Skin of body (tissue), 2 donors: Measurements from ENCODE around the gene FGD3. TPM values are rescaled to one million over a fixed set of nuclear protein-coding genes. Genes with fewer than 3 reads are reported as not detected.
A peak's percentile ranks its signal among the peaks of the same experiment; 100 is the strongest.
"Not testable (repeated sequence)": the region's sequence is repeated elsewhere in the genome, so short reads cannot be mapped to it uniquely, and the experiment has no call there.

ENCODE experiments used
- DNase-seq: peaks from one replicate; lab custom pipeline; 2025; lab: John Stamatoyannopoulos, UW
- total RNA-seq: library from RNA; depleted of rRNA; stranded (reverse); fragments of >200 nt; gene quantifications from one replicate; pipeline ENCODE4 v1.2.3, GENCODE V29; 2014

Gene FGD3
- 5.9 TPM for total RNA-seq

- DNase-seq = no peak
Observed at GRCh38 chr9:92947268-92948037, at the start of gene FGD3. Gene FGD3, plus strand, starts transcription at chr9:92947523. Its CDS starts 28,734 bp downstream, at chr9:92976257.

GRCh38 chr9:92905137-92905536 lies 42.2 kb upstream of the FGD3 start:
- DNase-seq = not testable (repeated sequence)

GRCh38 chr9:92911511-92912475 lies 35.5 kb upstream of the FGD3 start:
- no peak for DNase-seq

- no peak for DNase-seq
Observed at GRCh38 chr9:92917176-92917800, 30.0 kb upstream of the FGD3 start.

- DNase-seq = no peak
Observed at GRCh38 chr9:92920437-92920836, 26.9 kb upstream of the FGD3 start.

GRCh38 chr9:92931606-92932005 lies 15.7 kb upstream of the FGD3 start:
- no peak for DNase-seq

GRCh38 chr9:92934321-92934720 lies 13.0 kb upstream of the FGD3 start:
- no peak for DNase-seq

GRCh38 chr9:92938025-92938424 lies 9.3 kb upstream of the FGD3 start:
- DNase-seq = peak; percentile 45

- peak; percentile 70 for DNase-seq
Observed at GRCh38 chr9:92941861-92942260, 5.5 kb upstream of the FGD3 start.

GRCh38 chr9:92942688-92943616 lies 4.4 kb upstream of the FGD3 start:
- DNase-seq = peak; percentile 61

- DNase-seq = no peak
Observed at GRCh38 chr9:92944921-92945320, 2.4 kb upstream of the FGD3 start.

GRCh38 chr9:92945796-92946195 lies 1.5 kb upstream of the FGD3 start:
- DNase-seq = no peak

GRCh38 chr9:92948038-92948534 lies 763 bp downstream of the FGD3 start:
- no peak for DNase-seq

GRCh38 chr9:92948632-92949031 lies 1.3 kb downstream of the FGD3 start:
- no peak for DNase-seq

GRCh38 chr9:92949266-92949982 lies 2.1 kb downstream of the FGD3 start:
- no peak for DNase-seq

- DNase-seq = no peak
Observed at GRCh38 chr9:92950359-92950955, 3.1 kb downstream of the FGD3 start.

- no peak for DNase-seq
Observed at GRCh38 chr9:92952906-92953610, 5.7 kb downstream of the FGD3 start.

GRCh38 chr9:92954049-92954861 lies 6.9 kb downstream of the FGD3 start:
- DNase-seq = no peak
